Loucy (cell line): ENCODE data around the gene EZH2.

Experiments used
- EZH2phosphoT487 ChIP-seq: fragments of 200-600 bp; IDR thresholded peaks from 2 replicates; pipeline ENCODE4 v1.6.1; 2018; ENCODE audit warnings: antibody characterized with exemption, mild to moderate bottlenecking, moderate library complexity, borderline replicate concordance
- TF ChIP-seq, protein P1 (sequence below): fragments of 200-600 bp; sonication (generic); conservative IDR thresholded peaks from 2 replicates; pipeline ENCODE4 v1.5.1; 2014; ENCODE audit warnings: mild to moderate bottlenecking, antibody characterized with exemption, low read length

DNA sequence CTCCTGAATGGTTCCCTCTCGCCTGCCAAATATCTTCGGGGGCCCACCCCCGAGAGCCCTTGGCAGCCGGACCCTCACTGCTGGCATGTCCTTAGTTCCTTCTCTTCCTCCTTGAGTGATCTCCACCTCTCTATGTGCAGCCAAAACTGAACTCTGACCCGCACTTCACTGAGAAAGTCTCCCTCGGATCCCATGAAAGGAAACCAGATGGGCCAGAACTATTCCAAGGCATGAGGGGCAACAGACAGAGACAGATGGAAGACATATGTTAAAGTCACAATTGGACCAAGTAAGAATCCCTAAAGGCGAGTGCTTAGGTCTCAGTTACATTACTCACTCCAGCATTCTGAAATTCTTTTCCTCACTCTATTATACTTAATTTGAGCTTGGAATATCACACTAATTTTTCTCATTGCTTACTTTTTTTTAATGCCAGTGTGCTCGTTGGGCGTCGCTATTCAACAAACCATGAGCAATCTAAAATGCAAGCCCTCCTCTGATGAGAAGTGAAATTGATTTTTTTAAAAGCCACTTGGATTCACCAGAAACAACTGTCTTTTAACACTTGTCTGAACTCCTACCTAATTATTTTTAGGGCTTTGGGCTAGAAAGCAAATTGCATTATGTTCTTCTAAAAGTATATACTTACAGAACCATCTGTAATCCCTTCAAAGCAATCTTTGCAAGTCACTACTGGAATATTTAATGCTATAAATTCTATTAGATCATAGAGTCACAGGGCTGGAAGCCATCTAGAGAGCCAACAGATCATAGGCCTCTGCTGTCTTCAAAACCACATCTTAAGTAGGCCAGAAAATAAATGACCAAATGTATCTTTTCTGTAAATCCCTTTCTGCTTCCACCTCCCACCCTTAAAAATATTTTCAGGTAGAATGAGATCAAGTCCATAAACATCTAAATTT, 43.3 kb upstream of the EZH2 start:
- TF ChIP-seq, protein P1, sequence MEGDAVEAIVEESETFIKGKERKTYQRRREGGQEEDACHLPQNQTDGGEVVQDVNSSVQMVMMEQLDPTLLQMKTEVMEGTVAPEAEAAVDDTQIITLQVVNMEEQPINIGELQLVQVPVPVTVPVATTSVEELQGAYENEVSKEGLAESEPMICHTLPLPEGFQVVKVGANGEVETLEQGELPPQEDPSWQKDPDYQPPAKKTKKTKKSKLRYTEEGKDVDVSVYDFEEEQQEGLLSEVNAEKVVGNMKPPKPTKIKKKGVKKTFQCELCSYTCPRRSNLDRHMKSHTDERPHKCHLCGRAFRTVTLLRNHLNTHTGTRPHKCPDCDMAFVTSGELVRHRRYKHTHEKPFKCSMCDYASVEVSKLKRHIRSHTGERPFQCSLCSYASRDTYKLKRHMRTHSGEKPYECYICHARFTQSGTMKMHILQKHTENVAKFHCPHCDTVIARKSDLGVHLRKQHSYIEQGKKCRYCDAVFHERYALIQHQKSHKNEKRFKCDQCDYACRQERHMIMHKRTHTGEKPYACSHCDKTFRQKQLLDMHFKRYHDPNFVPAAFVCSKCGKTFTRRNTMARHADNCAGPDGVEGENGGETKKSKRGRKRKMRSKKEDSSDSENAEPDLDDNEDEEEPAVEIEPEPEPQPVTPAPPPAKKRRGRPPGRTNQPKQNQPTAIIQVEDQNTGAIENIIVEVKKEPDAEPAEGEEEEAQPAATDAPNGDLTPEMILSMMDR: no peak
- no peak for TF ChIP-seq EZH2phosphoT487
